GM11168 (cell line): ENCODE measurements around the gene ALDH3B2.
"Not testable (repeated sequence)": the region's sequence is repeated elsewhere in the genome, so short reads cannot be mapped to it uniquely, and the experiment has no call there.

ENCODE experiments used
- in situ Hi-C: fragments of 300-500 bp; cut with MboI; formaldehyde crosslinking; loops from one replicate; pipeline ENCODE4 v1.12.0; 2022; ENCODE audit warnings: low sequenced_read_pairs; ENCODE audit not compliant: unreplicated experiment

Gene ALDH3B2

DNA sequence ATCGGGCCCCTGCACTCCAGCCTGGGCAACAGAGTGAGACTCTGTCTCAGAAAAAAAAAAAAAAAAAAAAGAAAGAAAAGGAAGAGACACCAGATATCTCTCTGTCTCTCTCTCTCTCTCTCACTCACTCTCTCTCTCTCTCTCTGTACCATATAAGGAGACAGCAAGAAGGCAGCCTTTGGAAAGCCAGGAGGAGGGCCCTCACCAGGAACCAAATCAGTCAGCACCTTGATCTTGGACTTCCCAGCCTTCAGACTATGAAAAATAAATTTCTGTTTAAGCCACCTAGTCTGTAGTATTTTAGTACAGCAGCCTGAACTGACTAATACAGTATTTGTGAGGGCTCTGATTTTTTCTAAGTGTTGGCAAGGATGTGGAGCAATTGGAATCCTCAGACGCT lies 13.6 kb upstream of the ALDH3B2 start:
- in situ Hi-C loops = no loop called here

DNA sequence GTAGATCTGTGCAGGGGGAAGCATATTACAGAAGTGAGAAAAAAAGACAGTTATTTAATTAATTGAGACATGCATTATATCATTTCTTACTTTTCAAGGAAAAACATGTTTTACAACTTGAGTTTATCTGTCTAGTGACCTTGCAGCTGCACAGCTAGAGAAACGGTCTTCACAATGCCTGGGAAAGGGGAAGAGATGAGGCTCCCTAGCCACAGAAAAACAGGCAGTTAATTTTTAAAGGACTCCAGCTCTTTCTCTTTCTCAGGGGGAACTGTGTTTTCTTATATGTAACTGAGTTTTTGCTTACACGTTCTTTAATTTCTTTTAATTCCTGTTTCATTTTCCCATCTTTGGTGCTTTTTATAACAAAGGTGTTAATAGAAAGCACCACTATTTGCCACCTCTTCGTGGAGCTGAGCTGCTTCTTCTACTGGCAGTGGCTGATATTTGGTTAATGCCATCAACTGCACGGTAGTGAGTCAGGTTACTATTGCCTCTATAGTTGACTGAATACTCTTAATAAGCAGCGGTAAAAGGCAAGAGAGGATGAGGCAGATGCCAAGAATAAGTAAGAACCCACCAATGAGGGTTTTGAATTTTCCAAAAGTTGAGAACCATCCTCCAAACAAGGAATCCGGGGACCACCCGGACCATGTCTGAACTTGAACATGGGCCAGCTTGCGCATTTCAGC lies 11.4 kb upstream of the ALDH3B2 start:
- in situ Hi-C loops = not testable (repeated sequence)

DNA sequence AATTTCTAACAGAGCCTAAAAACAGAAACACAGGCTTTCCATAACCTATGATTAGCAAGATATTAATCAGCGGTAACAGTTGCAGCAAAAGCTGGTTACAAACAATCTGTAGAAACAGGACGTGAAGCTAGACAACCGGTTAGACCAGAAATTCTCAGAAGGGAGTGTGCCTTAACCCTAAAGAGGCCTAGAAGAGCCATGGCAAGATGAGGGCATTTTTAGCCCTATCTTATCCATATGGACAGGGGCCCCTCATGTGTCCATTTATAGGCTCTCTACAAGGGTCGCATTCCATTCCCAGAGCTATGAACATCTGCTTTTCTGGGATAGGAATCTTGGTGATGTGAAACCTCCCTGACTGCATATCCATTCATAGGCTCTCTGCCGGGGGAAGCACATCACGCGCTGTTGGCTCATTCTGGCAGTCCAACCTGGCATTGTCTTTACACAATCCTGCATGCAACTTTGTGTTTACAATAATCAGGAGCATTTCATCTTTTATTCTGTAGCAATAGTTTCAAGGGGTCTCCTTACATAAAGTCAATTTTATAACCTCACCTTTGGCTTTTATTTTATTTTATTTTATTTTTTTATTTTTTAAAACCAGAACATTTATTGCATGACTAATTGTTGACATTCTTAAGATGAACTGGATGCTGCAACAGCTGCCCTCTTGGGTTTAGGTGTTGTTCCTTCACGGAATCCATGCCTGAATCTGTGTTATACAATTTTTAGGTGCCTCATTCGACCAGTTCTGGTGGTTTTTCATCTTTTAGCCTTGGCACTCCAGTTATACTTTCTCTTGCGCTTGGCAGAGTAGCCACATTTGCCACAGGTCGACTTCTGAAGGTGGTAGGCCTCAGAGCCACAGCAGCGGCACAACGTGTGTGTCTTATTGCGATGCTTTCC lies 8.0 kb upstream of the ALDH3B2 start:
- in situ Hi-C loops = not testable (repeated sequence)

DNA sequence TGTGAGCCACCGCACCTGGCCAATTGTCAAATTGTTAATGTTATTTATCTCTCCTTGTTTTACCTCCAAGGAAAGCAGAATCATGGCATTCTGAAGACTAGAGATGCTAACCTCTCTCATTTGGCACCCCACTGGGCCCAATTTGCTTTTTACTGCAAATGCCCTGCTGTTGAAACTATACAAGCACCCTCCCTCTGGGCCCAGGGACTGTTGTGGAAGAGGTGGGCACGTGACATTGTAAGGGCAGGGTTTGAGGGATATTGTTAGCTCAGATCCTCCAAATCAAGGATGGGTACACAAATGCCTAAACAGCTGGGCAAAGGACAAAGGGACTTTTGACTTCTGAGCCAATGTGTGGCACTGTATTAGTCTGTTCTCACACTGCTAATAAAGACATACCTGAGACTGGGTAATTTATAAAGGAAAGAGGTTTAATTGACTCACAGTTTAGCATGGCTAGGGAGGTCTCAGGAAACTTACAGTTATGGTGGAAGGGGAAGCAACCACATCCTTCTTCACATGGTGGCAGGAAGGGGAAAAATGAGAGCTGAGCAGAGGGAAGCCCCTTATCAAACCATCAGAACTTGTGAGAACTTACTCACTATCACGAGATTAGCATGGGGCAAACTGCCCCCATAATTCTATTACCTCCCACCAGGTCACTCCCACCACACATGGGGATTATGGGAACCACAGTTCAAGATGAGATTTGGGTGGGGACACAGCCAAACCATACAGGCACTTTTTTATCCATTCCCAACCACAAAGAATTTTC lies 6.5 kb upstream of the ALDH3B2 start:
- in situ Hi-C loops = no loop called here

DNA sequence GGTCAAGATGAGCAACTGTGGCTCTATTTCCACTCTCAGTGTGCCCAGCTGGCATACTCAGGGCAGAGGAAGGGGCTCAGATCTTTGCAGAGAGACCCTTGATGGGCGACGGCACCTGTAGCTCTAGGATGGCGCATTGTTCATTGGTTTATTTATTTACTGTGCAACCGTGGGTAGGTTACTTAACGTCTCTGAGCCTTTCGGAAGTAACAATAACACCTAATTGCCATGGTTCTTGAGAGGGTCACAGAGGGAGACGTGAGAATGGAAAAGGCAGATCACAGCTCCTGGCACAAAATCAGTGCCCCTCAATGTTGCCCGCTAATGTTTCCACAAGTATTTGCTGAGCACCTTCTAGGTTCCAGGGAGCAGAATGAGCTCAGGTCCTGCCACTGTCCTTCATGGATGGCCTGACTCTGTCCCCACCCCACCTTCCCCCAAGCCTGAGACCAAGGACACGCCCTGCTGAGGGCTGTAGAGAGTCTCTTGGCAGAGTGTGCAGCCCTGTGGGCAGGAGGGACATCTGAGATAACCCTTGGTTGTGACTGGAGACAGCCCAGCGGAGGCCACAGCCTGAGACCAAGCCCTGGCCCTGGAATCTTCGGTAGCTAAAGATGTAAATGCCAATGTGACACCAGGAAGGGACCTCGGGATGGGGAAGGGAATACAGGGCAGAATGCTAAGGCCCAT lies 780 bp upstream of the ALDH3B2 start:
- in situ Hi-C loops = no loop called here

DNA sequence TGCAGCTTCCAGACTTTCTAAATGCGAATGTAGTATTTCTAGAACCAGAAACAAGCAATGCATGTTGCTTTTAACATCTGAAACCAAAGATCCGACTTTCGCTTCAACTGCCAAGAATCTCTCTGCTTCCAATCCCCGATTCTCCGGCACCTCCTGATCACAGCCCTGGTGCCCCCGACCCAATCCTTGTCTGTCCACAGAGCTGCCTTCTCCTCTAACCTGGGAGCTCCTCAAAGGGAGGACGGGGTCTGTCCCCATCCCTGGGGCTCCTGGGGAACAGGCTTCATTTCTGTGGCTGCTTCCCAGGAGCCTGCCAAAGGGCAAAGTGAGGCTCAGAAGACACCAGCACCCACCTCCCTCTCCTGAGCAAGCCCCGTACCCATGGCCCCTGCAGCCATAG lies 521 bp downstream of the ALDH3B2 start:
- in situ Hi-C loops = no loop called here

DNA sequence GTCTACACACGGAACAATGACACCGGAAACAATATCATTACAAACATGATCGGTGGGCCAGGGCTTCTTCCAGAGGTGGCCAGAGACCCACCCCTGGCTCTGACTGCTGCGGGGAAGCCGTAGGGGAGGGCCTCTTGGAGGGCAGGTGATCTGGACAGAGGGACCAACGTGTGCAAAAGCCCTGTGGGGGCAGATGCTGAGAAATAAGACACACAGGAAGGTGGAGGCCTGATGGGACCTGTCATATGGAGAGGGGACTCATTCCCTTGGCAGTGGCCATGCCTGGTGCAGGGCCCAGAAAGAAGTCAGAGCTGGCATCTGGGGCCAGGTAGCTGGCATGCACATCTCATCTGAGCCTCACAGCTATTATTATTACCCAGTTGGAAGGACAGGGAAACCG lies 1.1 kb downstream of the ALDH3B2 start:
- in situ Hi-C loops = no loop called here

DNA sequence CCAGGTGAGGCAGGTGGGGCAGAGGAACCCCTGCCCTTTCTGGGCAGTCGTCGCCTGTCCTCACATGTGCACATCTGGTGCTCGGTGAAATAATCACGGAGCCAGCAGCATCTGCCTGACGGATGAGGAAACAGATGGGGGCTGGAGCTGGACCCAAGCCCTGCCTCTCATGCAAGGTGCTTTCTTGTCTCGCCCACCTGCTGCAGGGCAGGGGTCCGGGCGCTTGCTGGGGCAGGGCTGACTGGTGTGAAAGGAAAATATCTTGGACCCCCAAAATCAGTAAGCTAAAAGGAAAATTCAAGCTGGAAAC lies 3.3 kb downstream of the ALDH3B2 start:
- in situ Hi-C loops = no loop called here

DNA sequence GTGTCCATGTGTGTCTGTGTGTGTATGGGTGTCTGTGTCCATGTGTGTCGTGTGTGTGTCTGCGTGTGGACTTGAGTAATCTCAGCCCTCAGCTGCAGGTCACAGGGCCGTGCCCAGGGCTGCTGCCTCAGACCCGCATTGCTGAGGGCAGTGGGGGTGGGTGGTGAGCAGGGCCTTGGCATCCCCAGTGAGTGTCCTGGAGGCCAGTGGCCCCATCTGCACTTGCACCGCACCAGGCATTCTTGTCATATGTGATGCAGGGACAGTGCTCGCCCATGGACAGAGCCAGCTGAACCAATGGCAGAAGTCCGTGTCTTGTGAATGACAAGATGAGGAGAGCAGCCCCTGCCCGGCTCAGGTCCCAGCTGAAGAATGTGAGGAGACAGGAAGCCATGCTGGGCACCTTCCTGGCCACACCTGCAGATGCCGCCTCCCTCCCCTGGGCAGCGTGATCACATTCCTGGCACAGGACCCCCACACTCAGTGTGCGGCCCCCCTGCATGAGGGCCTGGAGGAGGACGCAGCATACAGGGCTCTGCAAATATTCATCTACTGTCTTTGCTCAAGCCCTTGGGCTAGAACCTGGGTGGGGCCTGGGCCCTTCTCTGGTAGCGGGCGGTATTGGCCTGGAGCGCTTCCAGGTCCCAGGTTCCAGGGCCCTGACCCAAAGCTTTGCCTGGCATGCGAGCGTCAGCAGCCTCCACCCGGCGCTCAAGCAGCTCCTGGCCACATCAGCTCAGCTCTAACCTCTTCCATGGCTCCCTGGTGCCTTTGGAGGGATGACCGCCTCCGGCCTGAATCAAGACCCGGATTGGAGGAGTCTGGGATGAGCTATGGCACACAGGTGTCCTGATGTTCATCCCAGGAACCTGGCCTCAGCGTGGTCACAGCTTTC lies 3.9 kb downstream of the ALDH3B2 start:
- in situ Hi-C loops = no loop called here

DNA sequence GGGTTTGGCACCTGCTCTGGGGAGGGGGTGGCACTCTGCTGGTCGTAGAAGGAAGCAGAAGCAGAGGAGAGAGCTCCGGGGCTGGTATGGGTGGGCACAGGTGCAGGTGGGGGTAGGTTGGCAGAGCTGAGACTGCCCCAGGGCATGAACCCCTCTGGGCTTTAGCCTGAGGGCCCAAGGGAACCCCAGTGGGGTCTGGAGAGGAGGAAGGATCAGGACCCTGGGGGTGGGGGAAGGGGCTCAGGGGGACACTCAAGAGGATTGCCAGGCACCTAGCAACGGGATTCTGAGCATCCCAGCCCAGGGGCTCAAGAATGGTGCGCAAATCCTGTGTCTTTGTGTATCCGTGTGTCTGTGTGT lies 6.3 kb downstream of the ALDH3B2 start:
- in situ Hi-C loops = no loop called here

DNA sequence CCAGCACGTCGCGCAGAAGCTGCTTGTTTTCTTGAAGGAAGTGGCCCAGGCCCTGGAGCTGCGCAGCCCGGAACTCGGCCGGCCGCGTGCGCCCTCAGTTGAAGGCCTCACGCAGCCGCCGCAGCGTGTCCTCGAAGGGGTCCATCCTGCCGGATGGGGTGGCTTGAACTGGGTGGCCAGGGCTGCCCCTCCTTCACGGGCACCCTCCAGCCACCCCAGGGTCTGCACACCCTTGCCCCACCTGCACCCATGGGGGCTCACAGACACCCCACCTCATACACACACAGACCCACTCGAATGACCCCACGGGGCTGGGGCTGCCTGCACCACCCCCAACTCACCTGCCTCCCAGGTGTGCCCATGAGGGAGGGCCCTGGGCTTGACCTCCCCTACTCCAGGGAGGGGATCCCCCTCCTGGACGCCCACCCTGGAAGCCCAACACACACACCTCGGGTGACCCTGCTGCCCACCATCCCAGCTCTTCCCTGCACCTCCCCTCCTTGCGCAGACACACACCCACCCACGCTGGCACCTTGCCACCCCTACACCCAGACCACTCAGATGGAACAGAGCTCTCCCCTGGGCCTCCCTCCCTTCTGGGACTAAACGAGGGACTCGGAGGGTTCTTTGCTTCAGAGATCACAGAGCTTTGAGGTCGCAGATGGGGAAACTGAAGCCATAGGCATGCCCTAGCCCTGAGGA lies 6.8 kb downstream of the ALDH3B2 start:
- in situ Hi-C loops = no loop called here

DNA sequence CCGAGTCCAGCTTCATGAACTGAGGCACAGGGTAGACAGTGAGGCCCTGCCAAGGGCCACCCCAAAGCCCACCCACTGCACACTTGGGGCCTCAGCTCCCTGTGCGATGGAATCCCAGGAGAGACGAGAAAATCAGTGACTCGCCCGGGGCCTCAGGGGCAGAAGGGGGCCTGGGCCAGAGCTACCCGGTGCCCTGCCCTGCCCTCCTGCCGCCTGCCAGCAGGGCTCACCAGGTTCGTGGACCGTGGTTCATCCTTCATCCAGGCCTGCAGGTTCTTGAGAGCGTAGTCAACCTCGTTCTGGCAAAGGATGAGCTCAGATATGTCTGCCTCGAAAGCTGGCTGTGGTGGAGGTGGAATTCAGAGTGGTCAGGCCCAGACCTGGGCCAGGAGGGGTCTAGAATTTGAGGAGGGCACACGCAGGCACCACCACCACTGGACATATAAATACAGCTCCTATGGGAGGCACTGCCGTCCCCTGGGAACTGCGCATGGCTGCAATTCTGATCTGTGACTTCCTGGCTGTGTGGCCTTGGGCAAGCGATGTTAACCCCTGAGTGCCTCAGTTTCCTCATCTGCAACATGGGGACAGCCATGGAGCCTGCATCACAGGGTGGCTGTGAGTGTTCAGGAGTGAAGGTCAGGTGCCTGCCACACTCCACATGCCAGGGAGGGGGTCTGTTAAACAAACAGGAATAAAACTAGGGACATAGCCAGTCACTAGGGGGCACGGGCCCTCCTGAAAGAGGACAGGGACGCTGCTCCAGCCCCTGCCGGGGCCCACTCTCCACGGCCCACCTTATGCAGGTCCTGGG lies 7.5 kb downstream of the ALDH3B2 start:
- in situ Hi-C loops = no loop called here

DNA sequence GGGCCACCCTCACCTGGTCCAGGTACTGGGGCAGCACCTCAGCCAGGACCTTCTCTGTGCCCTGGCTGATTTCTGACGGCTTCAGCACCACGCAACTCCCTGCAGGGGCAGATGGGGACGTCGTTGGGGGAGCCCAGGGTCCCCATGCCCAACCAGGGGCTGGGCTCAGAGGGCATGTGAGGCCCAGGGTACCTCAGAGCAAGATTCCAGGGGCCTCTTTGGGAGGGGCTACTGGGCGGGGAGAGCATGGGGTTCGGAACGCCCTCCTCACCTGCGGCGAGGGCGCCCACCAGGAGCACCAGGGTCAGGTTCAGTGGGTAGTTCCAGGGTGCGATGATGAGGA lies 8.1 kb downstream of the ALDH3B2 start:
- in situ Hi-C loops = no loop called here

DNA sequence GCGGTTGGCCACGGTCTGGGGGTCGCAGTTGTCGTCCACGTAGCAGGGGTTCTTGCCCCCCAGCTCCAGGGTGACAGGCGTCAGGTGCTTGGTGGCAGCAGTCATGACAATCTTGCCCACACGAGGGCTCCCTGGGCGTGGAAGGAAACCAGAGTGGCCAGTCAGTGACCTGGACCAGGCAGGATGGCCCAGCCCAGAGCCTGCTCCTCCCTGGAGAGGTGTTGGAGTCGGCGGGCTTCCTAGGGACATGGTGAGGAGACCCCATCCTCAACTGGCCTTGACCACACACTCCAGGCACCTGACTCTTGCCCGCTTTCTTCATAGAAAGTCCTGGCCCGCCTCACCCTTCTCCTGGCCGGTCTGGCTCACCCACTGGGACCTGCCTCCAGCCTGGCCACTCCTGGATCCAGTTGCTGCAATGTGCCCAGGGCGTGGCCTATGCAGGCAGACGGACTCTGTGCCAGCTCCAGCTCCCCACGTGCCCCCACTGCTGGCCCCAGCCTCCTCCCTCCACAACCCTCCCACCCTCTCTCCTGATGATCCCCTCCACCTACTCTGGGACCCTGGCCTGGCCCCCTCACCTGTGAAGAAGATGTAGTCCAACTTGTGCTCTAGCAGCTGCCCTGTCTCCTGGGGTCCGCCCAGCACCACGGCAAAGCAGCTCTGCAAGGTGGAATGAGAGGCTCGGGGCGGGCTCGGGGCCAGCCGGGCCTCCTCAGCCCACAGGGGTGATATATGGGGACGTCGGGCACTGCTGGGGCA lies 8.7 kb downstream of the ALDH3B2 start:
- in situ Hi-C loops = no loop called here

DNA sequence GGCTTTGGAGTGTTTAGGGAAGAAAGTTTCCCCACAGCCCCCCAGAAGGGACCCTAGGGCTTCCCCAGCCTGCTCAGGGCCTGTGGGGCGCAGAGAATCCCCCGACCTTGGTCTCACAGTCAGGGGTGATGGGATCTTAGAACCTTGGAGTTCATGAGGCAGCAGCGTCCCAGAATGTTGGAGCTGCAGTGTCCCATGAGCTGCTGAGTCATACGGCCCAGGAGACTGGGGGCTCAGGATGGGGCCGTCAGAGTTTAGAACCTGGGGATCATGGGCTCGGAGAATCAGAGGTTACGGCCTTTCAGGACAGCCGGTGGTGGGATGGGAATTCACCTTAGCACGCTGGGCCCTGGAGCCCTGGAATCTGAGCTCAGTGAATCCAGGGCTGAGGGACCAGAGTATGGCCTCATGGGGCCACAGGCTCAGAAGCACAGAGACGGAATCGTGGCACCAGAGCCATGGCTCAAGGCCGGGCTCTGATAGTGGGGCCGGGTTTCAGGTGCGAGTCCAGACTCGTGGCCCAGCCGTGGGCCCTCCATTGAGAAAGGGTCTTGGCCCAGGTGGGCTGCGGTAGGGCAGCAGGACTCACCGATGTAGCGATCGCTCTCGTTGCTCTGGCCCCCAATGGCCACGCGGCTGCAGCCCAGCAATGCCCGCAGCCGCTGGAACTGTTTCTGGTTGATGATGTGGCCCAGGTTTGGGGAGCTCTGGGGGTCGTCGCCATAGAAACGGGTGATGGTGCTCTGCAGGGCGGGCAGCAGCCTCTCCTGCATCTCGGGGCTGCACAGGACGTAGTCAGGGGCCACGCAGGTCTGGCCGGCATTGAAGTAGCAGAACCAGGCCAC lies 9.5 kb downstream of the ALDH3B2 start:
- in situ Hi-C loops = no loop called here

DNA sequence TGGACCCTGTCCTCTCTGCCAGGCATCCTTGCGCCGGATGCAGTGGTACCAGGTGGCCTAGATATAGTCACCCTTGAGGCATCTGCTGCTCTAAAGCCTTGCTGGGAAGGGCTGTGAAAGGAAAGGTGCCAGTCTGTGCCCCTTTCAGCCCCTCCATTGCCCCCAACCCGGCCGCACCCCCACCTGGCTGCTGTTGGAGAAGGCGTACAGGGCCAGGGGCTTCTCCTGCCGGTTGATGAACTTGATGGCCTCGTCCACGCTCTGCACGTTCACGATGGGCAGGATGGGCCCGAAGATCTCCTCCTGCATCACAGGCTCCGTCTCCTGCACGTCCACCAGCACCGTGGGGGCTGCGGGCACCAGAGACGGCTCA lies 10.2 kb downstream of the ALDH3B2 start:
- in situ Hi-C loops = no loop called here
